Adrenal gland (tissue), 5 donors: Measurements from ENCODE around the gene CASP14.

Experiments
- POLR2A ChIP-seq, 2 donors: fragments of 450-650 bp; IDR thresholded peaks; one replicate each; pipeline ENCODE4 v1.6.1; 2017; ENCODE audit warnings: antibody characterized with exemption in 2 of 2, mild to moderate bottlenecking in 2 of 2, moderate library complexity in 1 of 2
- TF ChIP-seq, protein P1 (sequence below), 6 experiments: fragments of 450-650 bp in 4 of 6; fragments of 200-600 bp in 2 of 6; sonication (generic) in 1 of 6; IDR thresholded peaks; 1 replicate in 5 of 6; 2 replicates in 1 of 6; pipeline versions ENCODE4 v1.5.1 to v1.8.0; 2016 to 2021; ENCODE audit warnings: antibody characterized with exemption in 6 of 6, mild to moderate bottlenecking in 2 of 6, moderate library complexity in 1 of 6
- donor health status: DM: no; HTN: no; CAD: no.

DNA sequence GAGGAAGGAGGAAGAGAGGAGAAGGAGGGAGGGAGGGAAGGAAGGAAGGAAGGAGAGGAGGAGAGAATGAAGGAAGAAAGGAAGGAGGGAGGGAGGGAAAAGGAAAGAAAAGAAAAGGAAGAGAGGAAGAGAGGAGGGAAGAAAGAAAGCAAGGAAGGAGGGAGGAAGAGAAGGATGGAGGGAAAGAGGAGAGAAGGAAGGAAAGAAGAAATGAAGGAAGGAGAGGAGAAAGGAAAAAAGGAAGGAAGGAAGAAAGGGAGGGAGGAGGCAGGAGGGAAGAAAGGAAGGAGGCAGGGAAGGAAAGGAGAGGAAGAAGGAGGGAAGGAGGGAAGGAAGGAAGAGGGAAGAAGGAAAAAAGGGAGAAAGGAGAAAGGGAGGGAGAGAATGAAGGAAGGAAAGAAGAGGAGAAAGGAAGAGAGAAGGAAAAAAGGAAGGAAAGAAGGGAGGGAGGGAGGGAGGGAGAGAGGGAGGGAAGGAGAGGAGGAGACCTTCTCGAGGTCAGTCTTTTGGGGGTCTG lies 13.4 kb upstream of the CASP14 start:
- TF ChIP-seq, protein P1, sequence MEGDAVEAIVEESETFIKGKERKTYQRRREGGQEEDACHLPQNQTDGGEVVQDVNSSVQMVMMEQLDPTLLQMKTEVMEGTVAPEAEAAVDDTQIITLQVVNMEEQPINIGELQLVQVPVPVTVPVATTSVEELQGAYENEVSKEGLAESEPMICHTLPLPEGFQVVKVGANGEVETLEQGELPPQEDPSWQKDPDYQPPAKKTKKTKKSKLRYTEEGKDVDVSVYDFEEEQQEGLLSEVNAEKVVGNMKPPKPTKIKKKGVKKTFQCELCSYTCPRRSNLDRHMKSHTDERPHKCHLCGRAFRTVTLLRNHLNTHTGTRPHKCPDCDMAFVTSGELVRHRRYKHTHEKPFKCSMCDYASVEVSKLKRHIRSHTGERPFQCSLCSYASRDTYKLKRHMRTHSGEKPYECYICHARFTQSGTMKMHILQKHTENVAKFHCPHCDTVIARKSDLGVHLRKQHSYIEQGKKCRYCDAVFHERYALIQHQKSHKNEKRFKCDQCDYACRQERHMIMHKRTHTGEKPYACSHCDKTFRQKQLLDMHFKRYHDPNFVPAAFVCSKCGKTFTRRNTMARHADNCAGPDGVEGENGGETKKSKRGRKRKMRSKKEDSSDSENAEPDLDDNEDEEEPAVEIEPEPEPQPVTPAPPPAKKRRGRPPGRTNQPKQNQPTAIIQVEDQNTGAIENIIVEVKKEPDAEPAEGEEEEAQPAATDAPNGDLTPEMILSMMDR (IDR thresholded peaks at IDR 0.05), result no peak
- no peak for TF ChIP-seq POLR2A (IDR thresholded peaks at IDR 0.05)
